GM21737 (cell line): ENCODE data around the gene SH3GLB1.
A peak's percentile ranks its signal among the peaks of the same experiment; 100 is the strongest.

ENCODE experiments used
- ATAC-seq: cut with Tn5 transposase; IDR thresholded peaks from one replicate; pipeline ENCODE4 v1.9.1; 2021; ENCODE audit warnings: mild to moderate bottlenecking, moderate library complexity; ENCODE audit not compliant: unreplicated experiment

Gene SH3GLB1

GRCh38 chr1:86773341-86774288 lies 69.2 kb downstream of the SH3GLB1 start:
- ATAC-seq: peak; percentile 18

DNA sequence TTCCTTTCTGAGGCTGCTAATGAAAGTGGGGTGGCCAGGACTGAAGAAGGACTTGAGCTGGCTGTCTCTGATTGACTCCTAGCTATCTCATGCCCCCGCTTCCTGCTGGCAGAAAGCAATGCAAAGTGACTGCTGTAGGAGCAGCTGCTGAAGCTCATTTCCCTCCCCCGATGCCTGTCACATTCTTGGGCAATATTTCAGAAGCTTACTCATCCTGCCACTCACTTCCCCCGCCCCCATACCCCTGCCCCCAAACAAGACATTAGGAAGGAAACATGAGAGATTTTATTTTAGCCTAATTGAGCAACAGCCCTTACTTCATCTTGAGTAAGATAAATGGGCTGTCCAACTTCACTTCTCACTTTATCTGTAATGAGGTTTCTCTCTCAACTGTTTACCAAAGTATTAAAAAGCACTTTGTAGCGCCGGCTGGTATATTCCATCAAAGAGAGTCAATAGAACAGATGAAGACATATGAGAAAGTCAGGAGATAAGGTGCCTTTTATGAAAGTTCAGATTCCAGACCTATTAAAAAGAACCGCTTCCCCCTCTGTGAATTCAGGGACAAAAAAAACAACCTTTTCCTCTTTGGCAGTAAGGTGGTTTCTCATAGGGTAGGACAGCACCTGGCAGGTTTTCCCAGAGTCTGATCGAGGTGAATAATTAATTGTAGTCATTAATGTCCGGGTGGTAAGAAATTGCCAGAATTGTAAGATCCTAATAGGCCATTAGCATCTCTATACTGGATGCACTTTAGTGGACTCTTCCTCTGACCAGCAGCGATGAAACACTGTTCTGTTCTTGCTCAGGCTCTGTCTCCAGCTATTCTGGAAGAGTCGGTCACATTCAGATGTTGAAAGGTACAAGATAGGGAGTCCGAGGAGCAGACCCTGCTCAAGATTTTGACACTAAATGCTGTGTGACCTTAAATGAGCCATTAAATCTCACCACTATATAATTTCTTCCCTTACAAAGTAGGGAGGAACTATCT lies 70.2 kb downstream of the SH3GLB1 start:
- peak; percentile 96 for ATAC-seq

GRCh38 chr1:86775395-86775794 lies 71.0 kb downstream of the SH3GLB1 start:
- no peak for ATAC-seq

DNA sequence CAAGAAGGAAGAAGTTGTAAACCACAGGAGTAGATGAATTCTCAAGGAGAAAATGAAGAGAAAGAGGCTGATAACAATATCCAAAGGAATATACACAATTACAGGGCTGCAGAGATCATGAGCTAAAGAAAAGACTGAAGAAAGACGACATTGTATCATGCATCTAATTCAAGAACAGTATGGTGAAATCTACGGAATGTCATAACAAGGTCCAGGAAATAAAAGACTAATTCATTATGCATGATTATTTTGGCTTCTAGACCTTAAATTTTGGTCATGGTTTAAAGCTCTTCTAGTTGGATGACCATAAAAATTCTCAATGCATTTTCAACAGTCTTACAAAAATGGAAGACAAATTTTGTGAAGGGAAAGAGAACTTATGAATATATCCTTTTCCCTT lies 71.7 kb downstream of the SH3GLB1 start:
- ATAC-seq: no peak

GRCh38 chr1:86778569-86779239 lies 74.3 kb downstream of the SH3GLB1 start:
- ATAC-seq: no peak

DNA sequence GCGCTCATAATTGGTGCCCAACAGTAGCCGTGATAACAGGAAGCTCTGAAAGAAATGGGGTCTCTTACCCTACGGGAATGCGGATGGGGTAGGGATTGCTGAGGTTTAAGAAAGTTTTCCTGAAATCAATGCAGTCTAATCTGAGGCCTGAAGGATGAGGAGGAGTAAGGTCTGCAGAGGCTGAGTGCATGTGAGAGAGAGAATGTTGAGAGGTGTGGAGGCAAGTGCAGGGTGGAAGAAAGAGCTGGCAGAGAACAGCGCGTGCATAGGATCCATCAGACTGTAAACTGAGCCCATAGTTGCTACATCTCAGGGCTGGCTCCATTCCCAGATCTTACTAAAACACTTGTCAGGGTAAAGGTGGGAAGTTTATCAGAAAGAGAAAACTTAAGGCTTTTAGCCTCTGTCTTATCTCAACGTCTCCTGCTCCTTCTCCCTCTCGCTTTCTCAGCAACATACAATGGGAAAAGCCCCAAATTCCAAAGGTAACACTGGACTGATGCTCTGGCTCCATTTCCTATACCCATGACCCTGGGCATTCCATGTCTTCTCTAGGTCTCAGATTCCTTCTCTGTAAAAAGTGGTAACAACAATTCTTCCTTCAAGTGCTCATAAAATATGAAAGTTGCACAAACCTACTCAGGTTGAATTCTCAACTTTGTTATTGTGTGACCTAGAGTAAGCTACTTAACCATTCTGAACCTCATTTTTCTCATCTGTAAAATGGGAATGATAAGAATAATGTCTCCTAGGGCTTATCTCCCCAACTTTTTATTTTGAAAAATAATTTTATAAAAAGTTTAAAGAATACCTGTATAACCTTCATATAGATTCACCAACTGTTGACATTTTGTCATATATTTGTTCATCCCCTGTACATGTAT lies 75.2 kb downstream of the SH3GLB1 start:
- ATAC-seq: no peak

DNA sequence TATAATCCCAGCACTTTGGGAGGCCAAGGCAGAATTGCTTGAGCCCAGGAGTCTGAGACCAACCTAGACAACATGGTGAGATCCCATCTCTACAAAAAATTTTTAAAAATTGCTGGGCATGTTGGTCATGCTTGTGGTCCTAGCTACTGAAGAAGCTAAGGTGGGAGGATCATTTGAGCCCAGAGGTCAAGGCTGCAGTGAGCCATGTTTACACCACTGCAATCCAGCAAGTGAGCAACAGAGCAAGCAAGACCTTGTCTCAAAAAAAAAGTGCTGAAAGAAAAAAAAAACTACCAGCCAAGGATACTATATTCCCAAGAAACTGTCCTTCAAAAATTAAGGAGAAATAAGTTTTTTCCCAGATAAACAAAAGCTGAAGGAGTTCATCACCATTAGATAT lies 78.1 kb downstream of the SH3GLB1 start:
- no peak for ATAC-seq

- ATAC-seq: no peak
These were observed 83.2 kb downstream of the SH3GLB1 start for GRCh38 chr1:86787621-86788020.

- no peak for ATAC-seq
These were observed 84.2 kb downstream of the SH3GLB1 start for GRCh38 chr1:86788300-86789206.

DNA sequence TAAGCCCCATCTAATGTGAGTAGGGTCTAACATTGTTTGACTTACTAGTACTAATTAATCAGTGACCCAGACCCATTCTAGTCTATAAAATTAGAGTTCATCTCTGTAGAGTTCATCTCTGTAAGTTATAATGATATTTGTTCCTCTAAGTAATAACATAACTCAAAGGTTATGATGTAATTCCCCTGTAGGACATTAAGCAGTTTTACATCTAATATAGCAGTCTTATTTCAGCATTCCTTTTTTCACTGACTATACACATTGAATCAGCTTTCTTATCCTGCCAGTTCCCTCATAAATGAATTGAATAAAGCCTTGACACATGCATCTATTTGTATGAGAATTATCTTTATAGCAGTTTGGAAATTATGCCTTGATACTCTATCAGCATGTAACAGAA lies 90.9 kb downstream of the SH3GLB1 start:
- ATAC-seq: no peak
